GM20431 (cell line): ENCODE measurements around the gene CD9.

Experiments used
- in situ Hi-C: fragments of 300-500 bp; cut with MseI, MboI; formaldehyde crosslinking; loops from one replicate; pipeline ENCODE4 v1.15.0; 2020; ENCODE audit warnings: low sequenced_read_pairs; ENCODE audit not compliant: unreplicated experiment

The CD9 gene

DNA sequence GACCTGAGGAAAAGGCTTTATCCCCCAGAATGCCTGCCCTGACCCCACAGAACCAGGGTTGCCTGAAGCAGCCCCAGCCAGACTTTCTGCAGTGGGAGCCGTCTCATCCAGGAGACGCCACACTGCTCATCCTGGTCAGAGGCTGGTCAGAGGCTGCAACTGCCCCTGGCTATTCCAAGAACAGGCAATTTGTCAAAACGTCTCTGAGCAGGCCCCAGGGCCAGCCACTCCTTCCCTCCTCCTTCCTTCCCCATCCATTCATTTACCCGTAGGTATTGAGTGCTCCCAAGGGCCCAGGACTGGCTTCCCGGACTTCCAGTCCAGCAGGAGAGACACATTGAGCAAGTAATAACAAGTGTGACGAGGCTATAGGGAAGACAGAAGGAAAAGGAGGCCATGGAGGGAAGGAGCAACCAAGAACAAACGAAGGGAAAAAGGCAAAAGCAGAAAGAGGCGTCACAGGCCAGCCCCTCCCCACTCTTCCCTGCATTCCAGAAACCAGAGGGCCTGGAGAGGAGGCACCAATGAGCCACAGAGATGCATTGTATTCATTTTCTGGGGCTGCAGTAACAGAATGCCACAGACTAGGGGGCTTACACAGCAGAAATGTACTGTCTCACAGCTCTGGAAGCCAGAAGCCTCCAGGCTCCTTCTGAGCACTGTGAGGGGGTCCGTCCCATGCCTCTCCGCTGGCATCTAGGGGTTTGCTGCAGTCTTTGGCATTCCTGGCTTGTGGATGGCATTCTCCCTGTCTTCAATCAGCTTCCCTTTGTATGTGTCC lies 21.0 kb upstream of the CD9 start:
- in situ Hi-C loops, result no loop called here

DNA sequence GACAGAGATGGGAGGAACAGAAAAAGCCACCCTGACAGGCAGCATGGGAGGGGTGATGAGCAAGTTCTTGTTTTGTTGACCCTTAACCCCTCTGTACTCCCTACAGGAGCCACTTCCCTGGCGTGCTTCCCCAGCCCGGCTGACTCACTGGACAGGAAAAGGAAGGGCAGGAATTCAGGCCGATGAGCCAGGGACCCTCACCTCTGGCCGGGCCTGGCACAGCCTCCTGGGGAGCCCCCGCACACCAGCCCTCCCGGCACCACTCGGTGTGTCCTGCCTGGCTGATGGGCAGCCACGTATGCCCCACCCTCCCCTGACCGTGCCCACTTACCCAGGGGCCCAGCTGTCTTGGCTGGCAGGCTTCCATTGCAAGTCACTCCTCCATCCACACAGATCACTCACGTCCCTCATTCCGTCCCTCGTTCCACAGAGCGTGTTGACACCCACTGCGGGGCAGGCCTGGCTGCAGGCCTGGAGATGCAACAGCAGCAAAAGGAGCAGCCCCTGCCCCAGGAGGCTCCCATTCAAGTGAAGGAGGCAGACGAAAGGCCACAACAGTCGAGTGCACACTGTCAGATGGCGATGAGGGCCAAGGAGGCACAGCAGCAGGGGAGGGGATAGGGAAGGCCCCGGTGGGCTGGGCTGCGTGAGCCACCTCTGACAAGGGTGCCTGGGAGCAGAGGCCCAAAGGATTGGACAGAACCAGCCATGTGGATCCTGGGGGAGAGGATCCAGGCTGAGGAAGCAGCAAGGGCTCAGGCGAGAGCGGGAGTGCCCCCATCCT lies 19.7 kb upstream of the CD9 start:
- in situ Hi-C loops, result no loop called here

DNA sequence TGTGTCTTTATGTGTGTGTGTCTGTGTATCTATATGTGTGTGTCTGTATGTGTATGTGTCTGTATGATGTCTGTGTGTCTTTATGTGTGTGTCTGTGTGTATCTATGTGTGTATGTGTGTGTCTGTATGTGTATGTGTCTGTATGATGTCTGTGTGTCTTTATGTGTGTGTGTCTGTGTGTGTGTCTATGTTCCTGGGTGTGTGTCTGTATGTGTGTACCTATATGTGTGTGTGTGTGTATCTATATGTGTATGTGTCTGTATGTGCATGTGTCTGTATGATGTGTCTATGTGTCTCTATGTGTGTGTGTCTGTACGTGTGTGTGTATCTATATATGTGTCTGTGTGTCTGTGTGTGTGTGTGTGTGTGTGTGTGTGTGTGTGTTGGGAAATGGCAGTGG lies 19.0 kb upstream of the CD9 start:
- in situ Hi-C loops, result no loop called here

DNA sequence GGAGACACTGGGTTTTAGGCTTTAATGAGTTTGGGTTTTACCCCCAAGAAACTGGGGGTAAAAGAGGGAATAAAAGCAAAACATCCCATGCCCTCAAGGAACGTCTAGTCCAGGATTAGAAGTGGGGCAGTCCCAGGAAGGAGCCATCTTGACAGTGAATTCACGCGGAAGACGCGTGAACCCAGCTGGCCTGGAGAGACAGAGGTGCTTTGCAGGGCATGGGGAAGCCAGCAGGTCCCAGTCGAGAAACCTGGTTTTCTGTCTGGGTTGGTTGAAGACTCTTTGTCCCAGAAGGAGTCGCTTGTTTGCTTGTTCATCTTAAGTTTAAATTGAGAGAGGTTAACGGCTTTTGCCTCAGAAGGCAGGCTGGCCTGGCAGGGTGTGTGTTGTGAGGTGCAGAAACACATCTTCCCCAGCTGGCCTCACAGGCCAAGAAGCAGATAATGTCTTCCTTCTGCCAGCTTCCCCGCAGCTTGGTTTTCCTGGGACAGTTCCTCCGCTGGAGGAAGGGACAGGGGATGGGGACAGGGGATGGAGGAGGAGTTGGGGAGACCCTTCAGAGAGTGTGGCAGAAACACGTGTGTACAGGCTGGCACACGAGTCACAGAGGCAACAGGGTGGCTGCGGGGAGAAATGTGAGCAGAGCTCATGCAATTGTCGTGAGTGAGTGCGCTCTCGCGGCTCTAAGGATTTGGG lies 18.5 kb upstream of the CD9 start:
- in situ Hi-C loops, result no loop called here

DNA sequence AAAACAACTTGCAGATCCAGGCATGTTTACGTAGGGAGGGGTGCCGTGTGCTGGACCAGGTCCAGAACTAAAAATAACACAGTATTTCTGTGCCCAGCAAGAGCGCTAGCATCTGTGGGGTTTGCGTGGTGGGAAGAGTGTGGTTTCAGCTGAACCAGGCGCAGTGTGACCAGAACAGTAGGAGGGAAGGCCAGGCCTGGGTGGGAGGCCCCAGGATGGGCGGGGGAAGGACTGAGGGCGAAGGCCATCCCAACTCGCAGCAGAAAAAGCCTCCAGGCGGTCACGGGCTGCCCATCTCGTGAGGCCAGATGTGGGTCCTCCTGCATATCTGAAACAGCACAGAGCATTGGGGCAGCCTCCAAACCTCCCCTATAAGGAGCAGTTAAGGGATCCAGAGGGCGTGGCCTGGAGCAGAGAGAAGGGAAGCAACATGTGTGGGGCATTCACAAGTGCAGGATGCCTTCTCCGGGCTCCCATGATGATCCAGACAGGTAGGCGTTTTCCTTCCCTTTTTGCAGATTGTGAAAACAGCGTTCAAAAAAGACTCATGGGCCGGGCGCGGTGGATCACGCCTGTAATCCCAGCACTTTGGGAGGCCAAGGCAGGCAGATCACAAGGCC lies 17.8 kb upstream of the CD9 start:
- in situ Hi-C loops, result no loop called here

DNA sequence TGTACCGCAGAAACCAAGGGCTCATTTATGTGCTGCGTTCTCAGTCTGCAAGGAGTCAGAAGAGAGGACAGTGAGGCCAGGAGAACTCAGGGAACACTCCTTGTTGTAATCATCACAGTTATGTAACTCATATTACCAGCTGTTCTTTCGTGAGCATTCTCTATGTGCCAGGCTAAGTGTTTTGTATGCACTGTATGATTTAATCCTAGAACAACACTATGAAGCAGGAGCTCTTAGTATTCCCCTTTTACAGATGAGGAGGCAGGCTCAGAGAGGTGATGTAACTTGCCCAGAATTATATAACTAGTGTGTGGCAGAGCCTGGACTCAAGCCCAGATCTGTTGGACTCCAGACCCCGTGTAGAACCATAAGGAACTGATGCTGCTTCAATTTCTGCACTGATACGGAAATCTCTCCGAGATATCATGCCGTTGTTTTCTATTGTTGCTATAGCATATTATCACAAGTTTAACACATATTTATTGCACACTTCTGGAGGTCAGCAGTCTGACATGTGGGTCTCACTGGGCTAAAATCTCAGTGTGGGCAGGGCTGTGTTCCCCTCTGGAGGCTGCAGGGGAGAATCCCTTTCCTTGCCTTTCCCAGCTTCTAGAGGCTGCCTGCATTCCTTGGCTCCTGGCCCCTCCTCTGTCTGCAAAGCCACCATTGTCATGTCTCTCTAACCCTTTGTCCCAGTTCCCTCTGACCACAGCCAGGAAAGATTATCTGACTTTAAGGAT lies 16.3 kb upstream of the CD9 start:
- in situ Hi-C loops, result no loop called here

DNA sequence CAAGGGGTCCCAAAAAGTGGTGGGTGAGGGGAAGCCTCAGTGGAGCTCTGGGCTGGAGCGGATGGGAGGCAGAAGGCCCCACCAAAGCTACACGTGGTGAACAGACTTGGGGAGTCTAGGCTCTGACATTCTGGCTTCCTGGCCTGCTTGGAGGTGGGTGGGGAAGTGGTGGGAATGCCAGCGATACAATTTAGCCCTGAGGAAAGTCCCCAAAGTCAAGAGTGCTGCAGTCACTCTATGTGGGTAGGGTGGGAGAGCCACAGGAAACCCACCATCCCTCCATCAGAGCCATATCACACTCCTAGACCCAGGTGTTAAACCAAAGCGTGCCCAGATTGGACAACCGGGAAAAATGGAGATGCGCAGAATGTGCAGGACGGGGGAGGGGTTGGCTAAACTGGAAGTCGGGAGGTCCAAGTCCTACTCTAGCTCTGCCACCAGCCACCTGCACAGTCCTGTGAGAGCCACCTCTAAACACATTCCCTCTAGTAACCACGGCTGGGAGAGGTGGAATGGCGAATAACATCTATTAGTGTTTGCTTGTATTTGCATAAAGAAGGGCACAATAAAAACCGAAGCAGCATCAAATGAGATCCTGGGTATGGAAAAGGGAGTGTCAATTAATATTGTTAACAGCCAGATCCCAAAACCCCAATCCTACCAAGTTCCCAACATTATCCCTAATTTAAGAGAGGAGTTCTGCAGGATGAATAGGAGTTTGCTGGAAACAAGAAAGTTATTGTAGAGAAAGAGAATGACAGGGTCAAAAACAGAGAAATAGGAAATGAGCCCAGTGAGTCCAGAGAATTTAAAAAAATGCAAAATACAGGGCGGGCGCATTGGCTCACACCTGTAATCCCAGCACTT lies 14.0 kb upstream of the CD9 start:
- in situ Hi-C loops, result no loop called here

DNA sequence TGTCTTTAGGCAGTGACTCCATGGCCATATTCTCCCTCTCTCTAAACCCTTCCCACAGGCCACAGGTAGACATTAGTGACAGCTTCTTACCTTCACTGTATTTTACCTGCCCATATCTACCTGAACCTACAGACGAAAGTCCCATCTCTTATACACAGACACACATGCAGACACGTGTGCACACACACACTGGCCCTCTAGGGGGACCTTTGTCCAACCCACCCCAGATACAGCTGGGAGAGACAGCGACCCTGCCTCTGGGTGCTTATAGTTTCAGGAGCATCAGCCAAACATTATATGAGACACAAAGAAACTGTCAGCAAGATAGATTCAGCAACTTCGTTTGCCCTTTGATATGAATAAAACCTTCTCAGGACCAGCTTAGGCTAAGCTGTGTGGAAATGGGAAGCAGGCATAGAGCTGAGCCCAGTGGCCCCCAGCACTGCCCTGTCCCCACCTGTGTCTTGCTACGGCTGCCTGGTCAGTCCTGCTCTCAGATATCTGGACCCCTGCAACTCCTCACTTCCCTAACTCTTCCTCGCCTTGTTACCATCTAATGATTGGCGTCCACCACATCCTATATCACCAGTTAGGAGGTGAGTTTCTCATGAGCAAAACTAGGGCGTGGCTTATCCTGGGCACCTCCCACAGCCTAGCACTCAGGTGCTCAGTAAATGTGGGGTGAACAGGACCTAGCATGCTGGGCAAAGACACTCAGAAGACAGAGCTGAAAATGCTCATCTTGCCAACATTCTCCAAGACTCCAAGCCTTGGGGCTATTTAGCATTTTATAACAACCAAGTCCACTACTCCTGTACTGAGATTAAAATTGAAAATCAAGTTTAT lies 12.0 kb upstream of the CD9 start:
- in situ Hi-C loops, result no loop called here

DNA sequence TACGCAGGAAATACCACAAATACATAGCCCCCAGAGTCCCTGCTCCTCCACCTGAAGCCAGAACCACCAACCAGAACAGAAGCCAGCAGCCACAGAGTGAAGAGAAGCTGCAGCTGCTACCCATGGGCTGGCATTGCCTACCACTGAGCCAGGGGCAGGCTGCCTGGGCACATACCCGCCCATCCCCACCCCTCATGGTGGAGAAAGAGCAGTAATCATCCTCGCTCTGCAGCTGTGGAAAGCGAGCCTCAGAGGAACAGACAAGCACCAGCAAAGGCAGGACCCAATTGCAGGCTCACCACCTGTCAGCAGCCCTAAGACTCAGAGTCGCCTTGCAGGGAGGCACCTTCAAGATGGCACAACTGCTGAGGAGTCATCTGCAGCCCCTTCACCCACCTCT lies 11.2 kb upstream of the CD9 start:
- in situ Hi-C loops, result no loop called here

DNA sequence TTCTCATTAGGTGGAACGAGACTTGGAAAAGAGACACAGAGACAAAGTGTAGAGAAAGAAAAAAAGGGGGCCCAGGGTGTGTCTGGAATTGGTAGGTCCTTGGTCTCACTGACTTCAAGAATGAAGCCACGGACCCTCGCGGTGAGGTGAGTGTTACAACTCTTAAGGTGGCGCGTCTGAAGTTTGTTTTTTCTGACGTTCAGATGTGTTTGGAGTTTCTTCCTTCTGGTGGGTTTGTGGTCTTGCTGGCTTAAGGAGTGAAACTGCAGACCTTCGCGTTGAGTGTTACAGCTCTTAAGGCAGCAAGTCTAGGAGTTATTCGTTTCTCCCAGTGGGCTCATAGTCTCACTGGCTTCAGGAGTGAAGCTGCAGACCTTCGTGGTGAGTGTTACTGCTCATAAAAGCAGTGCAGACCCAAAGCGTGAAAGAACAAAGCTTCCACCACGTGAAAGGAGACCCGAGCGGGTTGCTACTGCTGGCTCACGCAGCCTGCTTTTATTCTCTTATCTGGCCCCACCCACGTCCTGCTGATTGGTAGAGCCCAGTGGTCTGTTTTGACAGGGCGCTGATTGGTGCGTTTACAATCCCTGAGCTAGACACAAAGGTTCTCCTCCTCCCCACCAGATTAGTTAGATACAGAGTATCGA lies 10.1 kb upstream of the CD9 start:
- in situ Hi-C loops, result loop anchor here (10.0 kb wide), 1 partner anchor 95 kb away; no protein-coding TSS in a partner anchor

DNA sequence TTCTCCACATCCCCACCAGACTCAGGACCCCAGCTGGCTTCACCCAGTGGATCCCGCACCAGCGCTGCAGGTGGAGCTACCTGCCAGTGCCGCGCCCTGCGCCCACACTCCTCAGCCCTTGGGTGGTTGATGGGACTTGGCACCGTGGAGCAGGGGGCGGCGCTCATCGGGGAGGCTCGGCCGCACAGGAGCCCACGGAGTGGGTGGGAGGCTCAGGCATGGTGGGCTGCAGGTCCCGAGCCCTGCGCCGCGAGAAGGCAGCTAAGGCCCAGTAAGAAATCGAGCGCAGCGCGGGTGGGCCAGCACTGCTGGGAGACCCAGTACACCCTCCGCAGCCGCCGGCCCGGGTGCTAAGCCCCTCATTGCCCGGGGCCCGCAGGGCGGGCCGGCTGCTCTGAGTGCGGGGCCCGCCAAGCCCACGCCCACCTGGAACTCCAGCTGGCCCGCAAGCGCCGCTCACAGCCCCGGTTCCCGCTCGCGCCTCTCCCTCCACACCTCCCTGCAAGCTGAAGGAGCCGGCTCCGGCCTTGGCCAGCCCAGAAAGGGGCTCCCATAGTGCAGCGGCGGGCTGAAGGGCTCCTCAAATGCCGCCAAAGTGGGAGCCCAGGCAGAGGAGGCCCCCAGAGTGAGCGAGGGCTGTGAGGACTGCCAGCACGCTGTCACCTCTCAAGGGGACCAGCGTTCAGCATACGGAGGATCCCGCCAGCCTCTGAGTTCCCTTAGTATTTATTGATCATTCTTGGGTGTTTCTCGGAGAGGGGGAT lies 9.3 kb upstream of the CD9 start:
- in situ Hi-C loops, result loop anchor here (10.0 kb wide), 1 partner anchor 94 kb away; no protein-coding TSS in a partner anchor

DNA sequence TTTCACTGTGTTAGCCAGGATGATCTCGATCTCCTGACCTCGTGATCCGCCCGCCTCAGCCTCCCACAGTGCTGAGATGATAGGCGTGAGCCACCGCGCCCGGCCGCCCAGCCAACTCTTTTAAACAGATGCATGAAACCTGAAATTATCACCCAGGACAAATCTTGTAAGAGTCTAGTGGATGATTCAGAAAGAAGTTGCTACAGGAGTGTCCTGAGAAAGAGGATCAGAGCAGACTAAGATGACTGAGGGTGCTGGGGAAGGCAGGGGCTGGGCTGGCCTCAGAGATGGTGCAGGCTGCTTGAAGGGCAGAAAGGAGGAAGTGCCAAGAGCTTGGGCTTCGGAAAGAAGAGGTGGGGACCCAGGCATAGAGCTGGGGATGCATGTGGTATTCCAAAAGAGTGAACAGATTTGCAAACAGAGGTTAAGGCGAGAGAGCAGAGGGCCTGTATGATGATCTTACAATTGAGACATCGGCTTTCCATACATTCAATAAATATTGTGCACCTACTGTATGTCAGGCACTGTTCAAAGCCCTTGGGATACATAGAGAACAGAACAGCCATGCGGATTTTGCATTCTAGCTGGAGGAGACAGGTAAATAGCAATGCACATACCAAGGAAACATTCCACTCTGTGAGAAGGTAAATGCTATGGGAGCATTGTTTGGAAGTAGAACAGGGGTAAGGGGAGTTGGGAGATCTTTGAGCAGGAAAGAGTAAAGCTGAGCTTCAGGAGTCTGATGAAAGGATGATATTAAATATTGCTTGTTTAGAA lies 7.4 kb upstream of the CD9 start:
- in situ Hi-C loops, result loop anchor here (10.0 kb wide), 1 partner anchor 92 kb away; no protein-coding TSS in a partner anchor

DNA sequence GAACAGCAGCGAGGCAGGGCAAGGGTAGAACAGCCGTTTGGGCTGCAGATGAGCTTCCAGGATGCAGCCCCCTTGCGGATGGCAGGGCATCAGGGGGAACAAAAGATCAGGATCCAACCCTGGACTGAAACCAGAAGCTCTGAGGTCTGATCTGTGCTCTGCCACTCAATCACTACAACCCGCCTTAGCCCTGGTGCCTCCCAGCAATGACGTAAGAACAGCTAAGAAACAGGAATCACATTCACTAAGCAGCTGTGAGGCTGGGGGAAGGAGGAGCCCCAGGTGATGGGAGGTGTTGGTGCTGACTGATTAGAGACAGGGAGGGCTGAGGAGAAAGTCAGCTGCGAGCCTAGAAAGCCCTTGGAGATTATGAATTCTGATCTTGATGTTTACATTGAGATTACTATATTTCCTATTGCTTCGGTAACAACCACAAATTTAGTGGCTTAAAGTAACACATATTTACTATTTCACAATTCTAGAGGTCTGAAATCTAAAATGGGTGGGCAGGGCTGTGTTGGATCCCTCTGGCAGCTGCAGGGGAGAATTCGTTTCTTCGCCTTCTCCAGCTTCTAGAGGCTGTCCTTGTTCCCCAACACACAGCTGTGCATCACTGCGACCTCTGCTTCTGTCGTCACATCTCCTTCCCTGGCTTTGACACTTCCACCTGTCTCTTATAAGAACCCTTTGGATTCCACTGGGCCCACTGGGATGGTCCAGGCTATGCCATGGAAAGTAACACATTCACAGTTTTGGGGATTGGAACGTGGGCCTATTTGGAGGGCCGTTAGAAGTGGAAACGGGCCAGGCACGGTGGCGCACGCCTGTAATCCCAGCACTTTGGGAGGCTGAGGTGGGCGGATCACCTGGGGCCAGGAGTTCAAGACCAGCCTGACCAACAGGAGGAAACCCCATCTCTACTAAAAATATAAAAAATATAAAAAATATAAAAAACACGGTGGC lies 6.1 kb upstream of the CD9 start:
- in situ Hi-C loops, result loop anchor here (10.0 kb wide), 1 partner anchor 91 kb away; no protein-coding TSS in a partner anchor

DNA sequence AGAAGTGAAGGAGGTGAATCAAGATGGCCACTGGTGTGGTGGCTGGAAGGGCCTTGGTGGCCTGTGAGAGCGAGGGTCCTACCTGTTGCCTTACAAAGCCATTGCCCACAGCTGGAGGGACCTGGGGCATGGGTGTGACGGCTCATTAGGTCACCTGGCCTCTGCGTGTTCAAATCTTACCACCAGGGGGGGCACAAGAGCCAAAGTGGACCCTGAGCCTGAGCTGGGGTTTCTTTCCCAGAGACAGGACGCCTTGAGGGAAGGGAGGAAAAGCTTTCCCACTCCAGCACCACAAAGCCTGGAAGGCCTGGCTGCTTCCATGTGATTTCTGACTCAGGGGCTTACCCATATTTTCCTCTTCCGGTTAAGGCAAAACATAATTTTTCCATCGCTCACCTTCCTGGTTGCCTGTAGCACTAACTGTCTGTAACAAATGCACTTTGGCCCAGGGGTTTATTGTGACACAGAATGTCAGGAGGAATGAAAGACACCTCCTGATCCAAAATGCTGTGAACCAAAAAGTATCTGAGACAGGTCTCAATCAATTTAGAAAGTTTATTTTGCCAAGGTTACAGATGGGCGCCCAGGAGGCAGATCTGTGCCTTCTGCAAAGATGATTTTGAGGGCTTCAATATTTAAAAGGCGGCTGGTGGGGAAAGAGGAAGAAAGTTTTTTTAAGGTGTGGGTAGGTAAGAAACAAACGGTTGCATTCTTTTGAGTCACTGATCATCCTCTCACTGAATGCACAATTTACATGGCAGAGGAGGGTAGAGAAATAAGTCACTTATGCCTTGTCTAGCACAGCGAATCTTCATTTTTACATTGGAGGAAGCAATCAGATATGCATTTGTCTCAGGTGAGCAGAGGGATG lies 4.3 kb upstream of the CD9 start:
- in situ Hi-C loops, result loop anchor here (10.0 kb wide), 1 partner anchor 89 kb away; no protein-coding TSS in a partner anchor
